ENCODE data around the gene DNMT3A.
"Not testable (repeated sequence)": the region's sequence is repeated elsewhere in the genome, so short reads cannot be mapped to it uniquely, and the experiment has no call there.

Gene DNMT3A

DNA sequence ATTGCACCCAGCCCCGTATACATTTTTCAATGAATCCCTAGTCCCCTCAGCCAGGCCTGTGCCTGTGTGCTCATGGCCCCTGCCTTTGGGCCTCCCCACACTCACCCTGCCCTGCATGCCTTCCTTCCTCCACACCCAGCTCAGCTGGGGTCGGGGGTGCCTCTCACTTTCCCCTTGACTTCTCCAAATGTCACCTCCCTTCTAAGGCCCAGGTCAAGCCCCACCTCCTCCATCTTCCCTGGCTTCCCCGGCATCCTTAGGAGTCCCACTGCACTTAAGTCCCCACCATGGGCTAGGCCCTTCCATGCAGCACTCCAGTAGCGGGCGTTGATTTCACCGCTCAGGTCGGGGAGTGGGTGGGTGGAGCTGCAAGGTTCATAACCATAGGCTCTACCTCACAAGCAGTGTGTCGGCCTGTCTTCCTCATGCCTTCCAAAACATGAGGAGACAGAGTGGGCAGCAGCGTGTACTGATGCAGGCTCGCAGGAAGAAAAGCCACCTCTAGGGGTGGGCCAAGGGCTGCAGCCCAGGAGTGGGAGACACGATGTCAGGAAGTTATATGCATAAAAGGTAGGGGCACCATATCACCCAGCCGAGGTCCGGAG, 47.7 kb downstream of the DNMT3A start:
- intact Hi-C loops (cut with DNase I): no loop called here
- DNase-seq: peak in 1 of 10 donors; percentile 82

DNA sequence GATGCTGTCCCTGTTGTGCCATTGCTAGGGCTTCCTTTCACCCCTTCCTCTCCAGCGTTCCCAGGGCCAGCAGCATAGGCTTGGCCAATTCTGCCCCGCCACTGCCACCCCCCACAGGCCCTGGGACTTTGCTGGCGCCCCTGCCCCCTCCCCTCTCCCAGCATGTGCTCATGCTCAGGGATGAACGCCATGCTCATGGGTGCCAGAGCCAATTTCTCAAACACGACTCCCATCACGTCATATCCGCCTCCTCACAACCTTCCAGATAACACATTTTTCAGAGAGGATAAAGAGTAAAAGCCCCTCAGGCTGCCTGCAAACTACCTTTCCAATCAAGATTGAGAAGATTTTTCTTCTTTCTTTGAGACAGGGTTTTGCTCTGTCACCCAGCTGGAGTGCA, 48.6 kb downstream of the DNMT3A start:
- intact Hi-C loops (cut with DNase I): no loop called here

DNA sequence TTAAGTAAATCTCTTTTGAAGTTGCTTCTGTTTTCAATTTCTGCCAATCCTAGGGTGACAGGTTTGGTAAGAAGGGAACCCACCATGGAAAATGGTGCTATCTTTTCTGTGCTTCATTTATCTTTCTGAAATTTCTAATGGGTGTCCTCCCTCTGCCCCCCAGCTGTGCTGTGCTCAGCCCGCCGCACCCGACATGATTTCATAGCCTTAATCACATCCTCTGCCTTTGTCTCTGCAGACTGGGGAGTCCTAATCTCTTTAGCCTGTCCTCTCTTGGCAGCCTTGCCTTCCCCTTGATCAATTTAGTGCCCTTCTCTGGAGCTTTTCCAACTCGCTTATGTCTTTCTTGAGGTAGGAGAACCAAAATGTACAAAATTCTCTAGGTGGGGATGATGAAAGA, 49.3 kb downstream of the DNMT3A start:
- intact Hi-C loops (cut with DNase I): no loop called here
- DNase-seq: no peak

More for the DNA sequence above, 48.6 kb downstream of the DNMT3A start:
- no peak for DNase-seq

DNA sequence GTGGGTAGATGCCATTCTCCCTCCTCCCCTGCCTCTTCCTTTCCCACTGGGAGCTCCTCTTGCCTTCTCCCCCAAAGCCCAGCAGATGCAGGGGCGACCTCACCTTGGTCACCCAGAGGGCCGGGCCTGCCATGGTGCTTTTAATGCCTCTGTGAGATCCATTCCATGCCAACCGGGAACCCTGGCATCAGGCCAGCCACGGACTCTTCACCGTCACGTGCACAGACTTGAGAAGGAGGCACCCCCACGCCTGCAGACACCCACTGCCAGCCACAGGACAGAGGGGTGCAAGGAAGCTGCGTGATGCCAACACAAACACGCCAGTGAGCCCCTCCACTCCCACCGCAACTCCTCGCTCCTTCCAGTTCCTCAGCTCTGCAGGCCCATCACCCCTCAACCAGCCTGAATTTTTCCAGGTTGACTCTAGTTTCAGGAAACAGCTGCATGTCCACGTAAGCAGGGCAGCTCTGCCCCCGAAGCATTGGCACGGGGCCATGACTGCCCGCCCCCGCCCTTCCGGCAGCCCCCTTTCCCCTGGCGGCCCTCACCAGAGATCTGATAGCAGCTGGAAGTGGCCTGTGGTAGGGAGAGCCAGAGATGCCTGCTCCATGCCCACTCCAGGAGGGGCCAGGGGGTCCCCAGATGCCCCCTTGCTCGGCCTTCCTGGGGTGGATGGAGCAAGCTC, 50.8 kb downstream of the DNMT3A start:
- intact Hi-C loops (cut with DNase I): no loop called here
- no peak for DNase-seq

DNA sequence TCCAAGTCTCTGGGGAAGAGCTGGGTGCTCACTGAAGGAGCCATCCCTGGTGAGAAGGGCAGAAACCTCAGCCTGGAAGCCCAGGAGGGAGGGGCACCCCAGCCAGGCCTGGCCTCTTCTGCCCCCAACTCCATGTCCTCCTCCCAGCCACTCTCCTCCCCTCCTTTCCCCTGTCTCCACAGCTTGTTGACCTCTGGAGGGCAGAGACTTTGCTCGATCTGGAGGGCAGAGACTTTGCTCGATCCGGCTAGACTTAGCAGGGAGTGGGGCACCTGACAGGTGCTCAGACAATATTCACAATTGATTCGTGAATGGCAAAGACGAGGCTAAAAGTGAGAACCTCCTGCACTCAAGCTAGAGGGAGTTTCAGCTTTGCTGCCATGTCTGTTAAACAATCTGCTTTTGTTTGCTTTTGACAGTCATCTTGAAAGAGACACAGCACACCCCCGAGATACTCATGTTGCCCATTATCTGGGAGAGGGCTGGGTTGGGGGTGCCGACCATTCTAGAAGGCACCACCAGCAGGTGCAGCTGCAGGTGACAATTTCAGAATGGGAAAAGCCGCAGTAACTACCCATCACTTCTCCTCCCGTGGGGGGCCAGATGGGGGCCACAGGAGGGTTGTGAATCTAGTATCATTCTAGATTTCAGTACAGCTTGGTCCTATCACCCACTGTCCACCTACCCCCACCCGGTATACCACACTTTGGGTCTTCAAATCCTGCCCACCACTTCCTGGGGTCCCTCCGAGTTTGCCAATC, 54.8 kb downstream of the DNMT3A start:
- intact Hi-C loops (cut with DNase I): no loop called here
- DNase-seq: no peak

DNA sequence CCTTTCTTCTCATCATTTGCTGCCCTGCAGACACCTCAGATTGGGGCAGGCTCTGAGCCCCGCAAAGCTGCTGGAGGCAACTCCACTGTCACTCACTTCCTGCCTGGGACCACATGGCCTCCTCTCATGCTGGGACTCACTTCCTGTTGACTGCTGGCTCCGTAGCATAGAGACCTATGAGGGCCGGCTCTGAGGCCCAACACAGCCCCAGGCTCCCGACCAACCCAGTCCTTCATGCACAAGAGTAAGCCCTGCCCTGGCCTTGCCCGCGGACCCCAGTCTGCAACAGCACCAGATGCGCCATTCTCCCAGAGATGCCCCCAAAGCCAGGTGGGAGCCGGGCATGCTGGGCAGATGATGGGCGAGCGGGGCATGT, 55.7 kb downstream of the DNMT3A start:
- intact Hi-C loops (cut with DNase I): no loop called here
- peak in 1 of 10 donors; percentile 29 for DNase-seq

DNA sequence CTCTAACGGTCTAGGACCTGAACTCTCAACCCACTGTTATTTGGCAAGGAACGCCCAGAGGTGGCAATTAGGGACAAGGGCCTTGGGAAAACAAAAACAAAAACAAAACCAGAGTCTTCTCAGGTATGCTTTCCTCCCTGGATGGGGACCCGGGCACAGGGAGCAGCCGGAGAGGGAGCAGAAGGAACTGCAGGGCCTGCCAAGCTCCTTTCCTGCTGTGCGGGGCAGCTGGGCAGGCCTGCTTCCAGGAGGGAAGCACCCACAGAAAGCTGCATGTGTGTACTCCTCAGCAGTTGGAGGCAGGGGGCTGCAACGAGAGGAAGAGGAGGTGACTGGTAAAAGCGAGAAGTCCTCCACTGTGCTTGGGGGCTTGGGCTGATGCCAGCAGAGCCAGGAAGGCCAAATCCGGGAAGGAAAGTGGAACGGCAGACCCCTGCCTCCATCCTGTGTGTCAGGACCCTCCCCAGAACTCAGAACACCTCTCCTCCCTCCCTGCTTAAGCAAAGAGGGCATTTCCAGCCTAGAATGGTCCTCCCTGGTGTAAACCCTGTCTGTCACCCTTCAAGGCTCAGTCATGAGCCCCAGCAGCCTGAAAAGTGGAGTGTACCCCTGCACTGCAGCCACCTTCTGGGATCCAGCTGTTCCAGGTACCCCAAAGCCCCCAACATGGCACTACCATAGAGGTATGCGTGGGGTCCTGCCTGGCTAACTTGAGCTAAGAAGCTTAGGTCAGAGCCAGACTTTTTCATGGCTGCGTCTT, 56.3 kb downstream of the DNMT3A start:
- DNase-seq: peak in 2 of 10 donors; percentile 64 to 85
- intact Hi-C loops (cut with DNase I): no loop called here

DNA sequence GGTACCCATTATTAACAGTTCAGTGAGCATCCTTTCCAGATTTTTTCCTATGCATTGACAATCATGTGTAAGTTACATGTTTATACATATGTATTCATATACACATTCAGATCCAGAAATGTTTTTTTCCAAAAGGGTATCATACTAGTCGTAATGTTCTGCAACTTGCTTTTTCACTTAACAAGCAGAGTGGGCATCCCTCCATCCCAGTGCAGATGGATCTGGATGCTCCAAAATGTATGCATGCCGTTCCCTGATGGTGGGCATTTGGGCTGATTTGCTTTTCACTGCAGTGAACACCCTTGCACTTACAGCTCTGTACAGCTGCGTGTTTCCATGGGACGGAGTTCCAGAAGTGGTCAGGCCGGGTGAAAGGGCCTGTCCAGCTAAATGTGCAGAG, 57.0 kb downstream of the DNMT3A start:
- intact Hi-C loops (cut with DNase I): no loop called here
- peak in 1 of 10 donors; percentile 20 for DNase-seq

DNA sequence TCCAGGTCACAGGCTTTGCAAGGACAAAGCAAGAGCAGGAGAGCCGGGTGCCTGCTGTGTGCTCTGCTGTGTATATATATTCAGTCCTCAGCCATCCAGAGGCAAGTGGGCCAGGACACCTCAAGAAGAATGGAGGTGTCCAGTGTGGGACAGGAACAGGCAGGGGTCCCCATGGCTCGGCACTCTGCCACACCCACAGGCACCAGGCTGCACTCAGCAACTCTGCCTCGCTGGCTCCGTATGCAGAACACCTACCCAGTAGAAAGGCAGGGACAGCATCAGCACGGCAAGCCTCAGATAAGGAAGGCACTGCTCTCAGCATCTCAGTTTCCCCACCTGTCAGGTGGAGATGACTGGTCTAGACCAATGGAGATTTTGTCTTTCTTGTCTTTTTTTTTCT, 57.8 kb downstream of the DNMT3A start:
- intact Hi-C loops (cut with DNase I): no loop called here
- DNase-seq: peak in 1 of 10 donors; percentile 51

DNA sequence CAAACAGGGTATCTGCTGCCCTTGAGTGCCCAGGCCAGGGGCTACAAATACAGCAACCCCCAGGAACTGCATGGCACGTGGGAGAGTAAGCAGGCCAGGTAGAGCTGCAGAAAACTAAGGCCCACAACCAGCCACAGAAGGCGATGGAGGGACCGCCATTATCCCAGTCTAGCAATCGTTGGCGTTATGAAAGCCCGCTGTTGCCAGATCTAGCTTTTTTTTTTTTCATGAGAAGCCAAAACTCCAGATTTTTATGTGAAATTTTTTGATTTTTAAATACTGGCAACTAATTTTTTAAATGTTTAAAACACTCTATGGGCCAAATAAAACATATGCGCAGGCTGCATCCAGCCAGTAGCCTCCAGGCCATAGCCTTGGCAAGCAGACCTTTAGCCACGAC, 59.8 kb downstream of the DNMT3A start:
- intact Hi-C loops (cut with DNase I): no loop called here
- no peak for DNase-seq

DNA sequence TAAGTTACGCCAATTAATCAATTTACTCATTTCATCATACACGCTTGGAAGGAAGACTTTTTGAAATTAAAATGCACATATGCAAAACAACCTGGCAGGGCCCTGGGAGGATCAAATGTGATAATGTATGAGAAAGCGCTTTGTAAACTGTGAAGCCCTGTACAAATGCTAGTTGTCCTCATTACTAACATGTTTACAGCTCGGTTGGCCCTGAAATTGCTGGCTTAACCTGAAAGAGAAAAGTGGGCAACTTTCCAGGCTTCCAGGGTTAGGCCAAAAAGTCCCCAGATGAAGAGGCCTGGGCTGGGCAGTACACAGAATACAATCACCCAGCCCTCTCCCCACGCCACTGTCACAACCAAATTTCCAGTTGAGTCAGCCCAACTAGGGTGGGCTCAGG, 60.2 kb downstream of the DNMT3A start:
- DNase-seq: no peak
- intact Hi-C loops (cut with DNase I): no loop called here

DNA sequence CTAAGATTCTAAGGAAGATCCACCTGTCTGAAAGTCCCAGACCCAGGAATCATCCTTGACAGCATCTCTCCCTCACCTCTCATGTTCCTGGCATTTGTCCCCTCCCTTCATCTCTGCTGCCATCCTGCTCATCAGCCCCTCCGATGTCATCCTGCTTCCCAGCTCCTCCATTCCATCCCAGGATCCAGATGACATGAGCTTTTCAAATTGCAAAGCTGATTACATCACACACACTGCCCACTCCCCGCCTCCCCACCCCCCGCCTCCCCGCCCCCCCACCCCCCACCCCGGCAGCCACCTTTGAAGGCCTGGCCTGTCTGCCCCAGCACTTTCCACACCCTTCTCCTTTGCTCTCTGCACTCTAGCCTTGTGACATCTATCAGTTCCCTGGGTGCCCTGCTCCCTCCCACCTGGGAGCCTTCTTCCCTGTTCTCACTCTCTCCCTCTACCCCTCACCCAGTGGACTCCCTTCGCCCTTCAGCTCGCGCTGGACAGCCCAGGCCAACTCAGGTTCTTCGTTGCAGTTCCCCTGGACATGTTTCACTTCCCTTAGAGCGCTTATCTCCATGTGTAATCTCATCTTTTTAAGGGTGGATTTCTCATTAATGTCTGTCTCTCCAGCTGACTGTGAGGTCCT, 61.6 kb downstream of the DNMT3A start:
- DNase-seq: peak in 1 of 10 donors; percentile 70
- intact Hi-C loops (cut with DNase I): no loop called here

DNA sequence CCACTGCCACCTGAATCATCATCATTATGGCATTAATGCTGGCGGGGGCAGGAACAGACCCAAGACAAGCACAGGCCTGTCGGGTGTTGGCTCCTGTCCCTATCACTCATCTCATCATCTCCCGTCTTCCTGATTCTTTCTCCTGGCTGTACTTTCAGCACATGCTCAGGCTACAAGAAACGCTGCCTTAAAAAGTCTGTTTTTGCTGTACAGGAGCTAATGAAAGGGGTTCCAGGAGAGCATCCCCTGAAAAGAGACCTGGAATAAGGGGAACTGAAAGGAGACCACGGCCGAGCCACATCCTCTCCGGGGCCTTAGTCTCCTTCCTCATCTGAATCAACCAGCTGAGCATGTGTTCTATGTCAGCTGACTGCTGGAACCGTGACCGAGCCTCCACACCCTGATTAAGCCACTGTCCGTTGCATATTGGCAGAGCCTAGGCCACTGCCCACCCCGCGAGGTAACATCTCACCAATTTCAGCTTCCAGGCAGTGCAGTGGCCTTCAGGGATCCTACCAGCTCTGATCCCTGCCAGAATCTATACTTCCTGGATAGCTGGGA, 62.6 kb downstream of the DNMT3A start:
- intact Hi-C loops (cut with DNase I): no loop called here
- DNase-seq: peak in 8 of 10 donors; percentile 36 to 93 (median 58)

DNA sequence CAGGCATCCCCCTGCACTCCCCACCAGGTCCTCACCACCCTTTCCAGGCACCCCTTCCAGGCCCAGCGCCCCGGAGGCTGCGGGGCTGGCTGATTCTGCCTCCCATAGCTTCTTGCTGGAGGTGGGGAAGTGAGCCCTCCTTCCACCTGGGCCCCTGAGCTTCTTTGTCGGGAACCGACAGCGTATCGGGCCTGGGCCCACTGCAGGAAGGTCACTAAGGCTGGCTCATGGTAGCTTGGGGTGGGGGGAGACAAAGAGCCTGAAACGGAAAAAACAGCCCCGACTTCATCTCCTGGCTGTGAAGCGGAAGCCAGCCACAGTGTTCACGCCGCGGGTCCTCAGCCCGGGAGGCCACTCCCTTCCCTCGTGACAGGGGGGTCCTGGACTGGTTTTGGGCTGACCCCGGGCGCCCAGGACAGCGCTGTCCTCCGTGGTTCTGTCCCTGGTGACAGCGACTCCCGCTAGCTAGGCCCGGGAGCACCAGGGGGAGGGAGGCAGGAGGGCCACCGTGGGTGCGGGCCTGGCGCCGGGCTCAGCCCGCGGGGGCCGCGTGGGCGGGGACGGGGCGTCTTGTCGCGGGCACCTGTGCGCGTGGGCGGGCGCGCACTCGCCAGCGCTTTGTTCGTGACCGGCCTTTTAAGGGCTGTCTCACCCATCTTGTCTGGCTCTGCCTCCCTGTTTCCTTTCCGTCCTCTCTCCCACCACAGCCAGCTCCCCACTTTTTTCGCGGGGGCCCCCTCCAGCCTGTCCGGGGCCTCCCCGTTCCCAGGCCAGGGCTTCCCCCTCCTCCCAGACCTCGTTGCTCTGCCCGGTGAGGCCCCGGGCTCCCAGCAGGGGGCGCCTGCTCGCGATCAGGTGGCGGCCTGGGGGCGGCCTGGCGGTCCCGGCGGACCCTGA, 64.9 kb downstream of the DNMT3A start:
- intact Hi-C loops (cut with DNase I): no loop called here
- peak in 9 of 10 donors; percentile 31 to 95 (median 62) for DNase-seq

DNA sequence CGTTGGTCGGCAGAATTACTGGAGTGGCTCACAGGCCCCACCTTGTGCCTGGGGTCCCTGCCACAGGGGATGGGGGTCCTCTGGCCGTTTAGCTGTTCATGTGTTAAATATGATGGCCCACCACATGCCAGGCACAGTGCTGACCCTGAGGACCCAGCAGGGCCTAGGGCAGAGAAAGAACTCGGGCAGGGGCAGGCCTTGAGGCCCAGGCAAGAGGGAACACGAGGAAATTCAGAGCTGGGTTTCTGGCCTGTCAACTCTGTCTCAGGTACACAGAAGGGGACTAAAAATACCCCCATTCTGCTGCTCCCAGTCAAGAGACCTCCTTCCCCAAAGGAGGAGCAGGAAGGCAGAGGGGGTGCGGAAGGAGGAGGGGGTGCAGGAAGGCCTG, 66.2 kb downstream of the DNMT3A start:
- intact Hi-C loops (cut with DNase I): no loop called here
- no peak for DNase-seq

DNA sequence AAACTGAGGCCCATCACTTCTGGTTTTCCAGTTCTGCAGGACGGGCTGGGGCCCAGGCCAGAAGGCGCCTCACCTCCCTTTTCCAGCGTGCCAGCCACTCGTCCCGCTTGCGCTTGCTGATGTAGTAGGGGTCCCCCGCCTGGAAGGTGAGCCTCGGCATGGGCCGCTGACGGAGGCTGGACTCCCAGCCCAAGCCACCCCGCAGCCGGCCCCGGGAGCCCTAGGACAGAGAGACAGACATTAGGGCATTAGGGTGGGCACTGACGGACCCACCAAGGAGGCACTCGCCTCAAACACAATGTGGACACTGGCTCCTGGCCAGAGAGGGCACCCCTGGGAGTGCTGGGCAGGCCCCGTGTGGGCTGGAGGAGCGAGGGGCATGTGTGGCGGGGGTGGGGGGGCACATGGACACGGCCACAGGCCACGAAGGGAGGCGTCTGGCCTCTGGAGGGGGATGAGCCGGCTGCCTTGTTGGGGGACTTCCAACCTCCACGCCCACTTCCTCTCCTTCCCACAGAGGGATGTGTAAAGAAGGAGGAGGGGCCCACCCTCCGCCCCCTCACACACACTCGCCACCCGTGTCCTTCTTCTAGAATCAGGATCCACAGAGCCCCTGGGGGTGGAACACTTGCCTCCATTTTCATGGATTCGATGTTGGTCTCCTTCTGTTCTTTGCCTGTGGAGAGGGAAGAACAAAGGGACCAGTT, 66.7 kb downstream of the DNMT3A start:
- peak in 2 of 10 donors; percentile 58 to 85 for DNase-seq
- intact Hi-C loops (cut with DNase I): no loop called here

DNA sequence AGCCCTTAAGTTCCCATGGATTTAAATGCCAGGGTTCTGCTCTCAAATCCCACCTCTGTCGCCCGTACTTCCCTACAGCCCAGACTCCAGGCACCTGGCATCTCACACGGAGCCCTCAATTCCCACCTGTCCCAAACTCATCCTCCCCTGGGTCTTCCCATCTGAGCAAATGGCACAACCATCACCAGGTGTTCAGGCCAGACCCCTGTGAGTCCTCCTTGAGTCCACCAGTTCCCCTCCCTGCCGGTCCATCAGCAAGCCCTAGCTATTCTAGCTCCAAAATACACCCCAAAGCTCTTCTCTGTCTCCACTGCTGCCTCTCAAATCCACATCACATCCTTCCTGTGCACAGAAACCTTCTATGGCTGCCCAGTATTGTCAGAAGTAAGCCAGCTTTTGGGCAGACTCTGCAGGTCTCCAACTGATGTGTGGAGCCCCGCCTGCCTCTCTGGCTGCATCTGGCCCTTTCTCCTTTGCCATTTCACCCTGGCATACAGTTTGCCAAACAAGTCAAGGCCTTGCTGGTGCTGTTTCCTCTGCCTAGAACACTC, 67.7 kb downstream of the DNMT3A start:
- DNase-seq: peak in 3 of 10 donors; percentile 19 to 57 (median 22)
- intact Hi-C loops (cut with DNase I): no loop called here

DNA sequence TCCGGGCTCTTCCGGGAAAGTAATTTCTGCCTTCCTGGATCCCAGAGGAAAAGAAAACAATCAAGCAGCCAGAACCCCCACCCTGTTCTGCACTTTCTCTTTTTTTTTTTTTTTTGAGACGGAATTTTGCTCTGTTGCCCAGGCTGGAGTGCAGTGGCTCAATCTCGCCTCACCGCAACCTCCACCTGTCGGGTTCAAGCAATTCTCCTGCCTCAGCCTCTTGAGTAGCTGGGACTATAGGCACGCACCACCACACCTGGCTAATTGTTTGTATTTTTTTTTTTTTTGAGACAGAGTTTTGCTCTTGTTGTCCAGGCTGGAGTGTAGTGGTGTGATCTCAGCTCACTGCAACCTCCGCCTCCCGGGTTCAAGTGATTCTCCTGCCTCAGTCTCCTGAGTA, 69.0 kb downstream of the DNMT3A start:
- intact Hi-C loops (cut with DNase I): not testable (repeated sequence)
- DNase-seq: peak in 2 of 10 donors; percentile 10 to 66
